NCI-H748 treated with DMSO at 0.1 percent for 48 hours (cell line): Measurements from ENCODE around the gene GALNT2.

Experiments used
- DNase-seq: peaks from one replicate; lab custom pipeline; 2025; lab: John Stamatoyannopoulos, UW

GALNT2 gene

DNA sequence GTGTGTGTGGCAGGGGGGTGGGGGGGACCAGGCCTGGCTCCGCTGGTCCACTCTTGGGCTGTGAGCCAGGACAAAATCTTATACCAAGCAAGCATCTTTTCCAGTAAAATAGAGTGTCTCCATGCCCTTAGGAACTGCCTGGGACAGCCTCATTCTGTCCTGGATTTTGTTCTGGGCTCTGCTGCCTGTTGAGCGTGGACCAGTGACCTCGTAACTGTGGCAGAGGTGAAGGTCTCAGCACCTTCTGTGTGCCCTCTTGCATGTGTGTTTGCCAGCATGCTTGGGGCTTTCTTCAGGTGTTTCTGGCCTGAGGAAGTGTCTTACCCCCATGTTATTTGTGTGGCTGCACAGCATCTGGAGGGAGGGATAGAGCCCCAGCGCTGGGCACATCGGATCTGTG, 45.7 kb downstream of the GALNT2 start:
- no peak for DNase-seq

DNA sequence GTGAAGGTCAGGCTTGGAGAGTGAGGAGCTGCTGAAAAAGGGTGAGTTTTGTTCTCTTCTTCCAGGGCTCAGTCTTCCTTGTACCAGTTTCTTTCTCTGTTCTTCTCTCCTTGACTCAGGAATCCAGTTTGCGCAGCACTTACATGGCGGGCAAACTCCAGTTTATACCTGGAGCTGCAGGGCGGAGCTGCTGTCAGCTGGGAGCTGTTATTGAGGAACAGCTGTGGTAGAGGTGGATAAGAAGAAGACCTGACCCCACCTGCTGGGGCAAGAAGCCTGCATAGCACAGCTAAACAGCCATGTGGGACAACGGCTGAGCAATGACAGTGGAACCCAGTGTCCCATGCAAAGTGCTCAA, 46.2 kb downstream of the GALNT2 start:
- DNase-seq: no peak

DNA sequence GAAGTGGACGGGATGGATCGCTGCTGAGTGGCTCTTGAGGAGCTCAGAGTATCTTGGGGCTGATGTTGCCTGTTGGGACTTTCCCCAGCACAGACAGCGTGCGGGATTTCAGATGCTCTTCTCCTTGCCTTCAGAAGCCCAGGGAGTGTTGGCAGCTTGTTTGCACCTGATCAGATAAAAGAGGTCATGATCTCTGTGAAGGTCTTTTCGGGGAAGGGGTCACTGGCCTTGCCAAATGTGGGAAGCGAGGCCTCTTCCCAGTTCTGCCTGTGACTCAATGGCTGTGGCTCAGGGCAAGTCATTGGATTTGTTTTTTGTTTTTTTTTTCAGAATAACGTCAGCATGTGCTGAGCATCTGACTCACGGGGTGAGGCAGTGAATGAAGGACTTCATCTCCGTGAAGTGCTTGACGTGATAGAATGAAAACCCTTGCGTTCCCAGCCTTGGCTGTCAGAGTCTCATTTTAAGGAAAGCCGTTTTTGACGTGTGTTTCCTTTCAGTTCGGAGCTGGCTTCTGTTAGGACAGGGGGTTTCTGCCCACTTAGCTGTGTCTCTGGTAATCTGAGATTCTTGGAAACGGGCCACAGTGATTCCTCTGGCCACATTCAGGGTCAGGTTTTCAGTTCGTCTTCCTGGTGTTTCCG, 46.7 kb downstream of the GALNT2 start:
- no peak for DNase-seq

DNA sequence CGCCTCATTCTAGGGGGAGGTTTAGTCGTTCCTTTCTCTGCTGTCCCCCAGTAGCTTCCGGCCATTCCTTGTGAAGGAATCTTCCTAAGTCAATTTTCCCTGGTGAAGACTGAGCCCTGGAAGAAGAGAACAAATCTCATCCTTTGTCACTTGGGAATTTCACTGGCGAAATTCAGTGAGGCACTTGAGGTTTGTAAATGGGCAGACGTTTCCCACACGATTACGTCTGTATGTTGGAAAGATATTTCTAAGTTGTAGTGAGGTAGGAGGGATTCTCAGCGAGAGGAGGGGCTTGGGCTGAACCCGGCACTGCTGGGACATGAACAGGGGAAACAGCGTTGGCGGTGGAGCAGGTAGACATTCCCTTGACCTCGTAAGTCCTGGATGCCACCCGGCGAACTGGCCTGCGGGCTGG, 47.2 kb downstream of the GALNT2 start:
- no peak for DNase-seq

DNA sequence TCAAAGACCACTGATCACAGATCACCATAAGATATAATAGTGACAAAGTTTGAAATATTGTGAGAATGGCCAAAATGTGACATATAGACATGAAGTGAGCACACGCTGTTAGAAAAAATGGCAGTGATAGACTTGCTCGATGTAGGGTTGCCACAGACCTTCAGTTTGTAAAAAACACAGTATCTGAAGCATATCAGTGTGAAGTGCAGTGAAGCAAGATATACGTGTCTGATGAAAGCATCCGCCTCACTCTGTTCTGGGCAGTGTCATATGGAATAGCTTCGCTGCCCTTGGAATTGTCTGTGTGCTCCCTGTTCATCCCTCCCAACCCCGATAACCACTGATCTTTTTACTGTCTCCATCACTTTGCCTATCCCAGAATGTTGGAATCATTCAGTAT, 50.7 kb downstream of the GALNT2 start:
- no peak for DNase-seq

DNA sequence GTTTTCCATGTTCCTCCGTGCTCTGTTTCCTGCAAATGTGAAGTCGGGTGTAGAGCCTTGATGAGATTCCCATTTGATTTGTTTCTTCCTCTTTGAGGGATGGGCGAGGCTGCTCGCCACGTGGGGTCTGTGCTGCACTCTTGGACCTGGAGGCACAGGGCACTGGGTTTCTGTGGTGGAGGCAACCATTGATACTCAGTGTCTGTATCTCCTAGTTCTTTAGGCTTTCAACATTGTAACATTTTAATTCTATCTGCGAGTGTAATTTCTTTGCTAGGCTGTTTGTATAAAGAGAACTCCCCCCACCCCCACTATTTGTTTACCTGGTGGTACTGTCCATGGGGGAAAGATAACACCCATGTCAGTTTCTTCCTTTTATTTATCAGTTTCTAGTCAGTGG, 52.3 kb downstream of the GALNT2 start:
- no peak for DNase-seq

DNA sequence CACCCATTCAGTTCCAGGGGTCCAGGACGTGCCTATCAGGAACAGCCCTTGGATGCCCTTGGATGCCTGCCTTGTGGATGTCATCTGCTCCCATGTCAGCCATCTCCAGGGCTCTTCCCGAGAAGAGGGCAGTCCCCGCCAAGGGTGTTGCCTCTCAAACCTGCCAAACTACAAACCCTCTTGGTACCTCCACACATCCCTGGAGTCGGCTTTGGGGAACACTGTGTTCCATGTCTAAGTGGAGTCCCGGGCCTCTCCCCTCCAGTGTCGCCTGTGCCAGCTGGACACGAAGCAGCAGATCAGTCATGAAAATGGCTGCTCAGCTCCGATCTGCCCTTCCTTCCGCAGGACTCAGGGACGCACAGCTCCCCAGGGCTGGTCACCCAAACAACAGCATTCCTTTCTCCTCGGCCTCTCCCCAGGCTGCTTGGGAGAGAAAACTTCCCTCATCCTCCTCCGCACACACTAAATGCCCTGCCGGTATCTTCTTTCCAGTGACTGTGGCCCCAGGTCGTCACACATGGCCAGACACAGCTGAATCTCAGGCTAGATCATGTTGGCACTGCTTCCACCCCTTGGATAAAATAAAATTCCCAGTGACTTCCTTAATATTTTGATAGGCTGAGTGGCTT, 53.4 kb downstream of the GALNT2 start:
- DNase-seq: no peak

DNA sequence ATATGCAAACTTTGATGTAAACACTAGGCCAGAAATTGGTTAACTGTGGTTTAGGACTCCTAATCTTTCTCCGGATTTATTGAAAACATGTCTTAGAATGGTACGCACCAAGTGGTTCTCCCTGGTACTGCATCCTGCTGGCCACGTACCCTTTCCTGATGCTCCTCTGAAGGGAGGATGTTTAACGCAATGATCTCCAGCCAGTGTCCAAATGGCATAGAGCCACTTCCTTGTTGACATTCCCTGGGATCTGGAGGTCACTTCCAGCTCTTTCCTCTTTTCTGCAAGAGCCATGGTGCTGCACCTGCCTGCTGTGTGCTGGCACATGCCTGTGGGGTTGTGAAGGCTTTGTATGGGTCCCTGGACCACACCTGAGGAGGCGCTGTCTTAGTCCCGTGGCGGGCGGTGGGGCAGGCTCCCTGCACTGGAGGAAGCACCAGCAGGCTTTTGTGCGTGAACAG, 53.9 kb downstream of the GALNT2 start:
- DNase-seq: peak; percentile 23

DNA sequence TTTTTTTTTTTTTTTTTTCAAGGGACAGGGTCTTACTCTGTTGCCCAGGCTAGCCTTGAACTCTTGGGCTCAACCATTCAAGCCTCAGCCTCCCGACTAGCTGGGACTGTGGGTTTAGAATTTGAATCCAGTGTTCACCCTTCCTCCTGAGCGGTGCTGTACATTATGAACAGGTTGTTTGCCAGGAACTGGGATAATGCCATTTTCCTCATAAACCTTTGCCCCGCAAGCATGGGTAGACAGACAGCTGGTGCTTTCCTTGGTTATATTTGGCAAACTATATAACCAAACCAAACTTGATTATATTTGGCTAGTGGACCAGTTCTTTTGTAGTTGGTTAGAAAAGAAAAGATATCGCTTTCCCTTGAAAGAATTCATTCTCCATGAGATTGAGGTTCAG, 54.9 kb downstream of the GALNT2 start:
- DNase-seq: no peak

DNA sequence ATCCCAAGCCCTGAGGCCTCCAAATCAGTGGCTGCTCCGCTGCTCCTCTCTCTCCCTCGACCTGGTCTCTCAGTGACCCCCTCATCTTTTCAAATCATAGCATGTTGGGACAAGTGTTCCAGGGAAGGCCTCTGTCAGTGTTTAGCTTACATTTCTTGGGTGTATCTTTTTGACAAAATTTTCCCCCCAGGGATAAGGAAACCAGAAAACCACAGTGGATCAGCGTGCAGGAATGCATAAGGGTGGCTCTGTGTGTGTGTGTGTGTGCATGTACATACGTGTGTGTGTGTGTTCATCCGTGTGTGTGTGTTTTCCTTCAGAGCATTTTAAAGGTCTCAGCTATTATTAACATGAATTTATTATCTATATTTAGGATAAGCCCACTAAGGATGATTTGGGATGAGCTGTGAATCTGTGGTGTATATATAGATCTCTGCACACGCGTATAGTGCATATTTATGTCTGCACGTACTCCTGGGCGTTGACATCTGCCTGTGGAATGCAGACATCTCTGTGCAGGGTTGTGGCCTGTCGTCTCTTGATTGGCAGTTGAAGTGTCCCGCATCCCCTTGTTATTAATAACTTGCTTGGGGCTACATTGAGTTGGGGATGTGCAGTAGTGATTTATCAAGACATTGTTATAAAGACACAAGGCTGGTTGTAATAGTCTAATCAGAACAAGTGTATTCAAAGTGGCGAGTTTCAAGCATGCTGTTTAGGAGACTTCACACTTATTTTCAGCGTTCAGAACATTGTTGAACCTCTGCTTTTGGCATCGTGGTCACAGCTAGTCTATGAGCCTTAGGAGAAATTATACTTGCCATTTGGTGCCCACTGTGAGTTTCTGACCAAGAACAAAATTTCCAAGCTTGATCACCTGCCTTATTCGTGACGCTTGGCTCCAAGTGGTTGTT, 55.6 kb downstream of the GALNT2 start:
- DNase-seq: no peak

DNA sequence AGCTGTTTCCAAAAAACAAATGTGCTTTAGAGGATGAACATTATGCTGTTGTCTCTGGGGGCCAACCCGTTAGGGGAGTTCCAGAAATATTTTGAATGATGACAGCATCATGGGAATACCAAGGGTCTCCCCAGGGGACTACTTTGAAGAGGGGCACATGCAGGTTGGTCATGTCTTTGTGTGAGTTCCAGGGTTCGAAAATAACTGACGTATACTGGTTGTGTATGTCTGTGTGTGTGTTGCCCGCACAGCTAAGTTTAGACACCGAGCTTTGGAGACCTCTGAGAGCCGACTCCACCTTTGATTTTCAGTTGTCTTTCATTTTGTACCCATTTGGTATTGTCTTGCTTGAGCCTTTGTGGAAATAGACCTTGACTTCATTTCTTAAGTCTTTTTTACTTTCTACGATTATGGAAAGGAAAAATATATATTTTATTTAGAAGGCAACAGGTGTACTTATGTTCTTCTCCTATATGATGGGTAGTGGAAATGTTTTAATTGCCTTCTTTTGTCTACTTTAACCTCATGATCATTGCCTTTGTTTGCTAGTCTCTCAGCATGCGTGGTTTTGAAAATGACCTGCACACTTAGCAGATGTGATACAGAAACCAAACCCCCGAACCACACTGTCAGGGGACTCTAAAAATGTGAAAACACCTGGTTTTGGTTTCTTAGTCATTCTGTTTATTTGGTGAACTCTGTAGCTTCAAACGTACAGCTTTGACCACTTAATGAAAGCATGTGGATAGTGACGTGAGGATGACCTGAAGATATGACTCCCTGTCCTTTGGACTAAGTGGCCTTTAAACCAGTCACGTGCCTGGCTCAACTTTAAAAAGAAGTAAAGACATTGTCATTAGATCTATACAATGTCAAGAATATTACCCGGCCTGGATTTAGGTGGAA, 56.5 kb downstream of the GALNT2 start:
- no peak for DNase-seq

DNA sequence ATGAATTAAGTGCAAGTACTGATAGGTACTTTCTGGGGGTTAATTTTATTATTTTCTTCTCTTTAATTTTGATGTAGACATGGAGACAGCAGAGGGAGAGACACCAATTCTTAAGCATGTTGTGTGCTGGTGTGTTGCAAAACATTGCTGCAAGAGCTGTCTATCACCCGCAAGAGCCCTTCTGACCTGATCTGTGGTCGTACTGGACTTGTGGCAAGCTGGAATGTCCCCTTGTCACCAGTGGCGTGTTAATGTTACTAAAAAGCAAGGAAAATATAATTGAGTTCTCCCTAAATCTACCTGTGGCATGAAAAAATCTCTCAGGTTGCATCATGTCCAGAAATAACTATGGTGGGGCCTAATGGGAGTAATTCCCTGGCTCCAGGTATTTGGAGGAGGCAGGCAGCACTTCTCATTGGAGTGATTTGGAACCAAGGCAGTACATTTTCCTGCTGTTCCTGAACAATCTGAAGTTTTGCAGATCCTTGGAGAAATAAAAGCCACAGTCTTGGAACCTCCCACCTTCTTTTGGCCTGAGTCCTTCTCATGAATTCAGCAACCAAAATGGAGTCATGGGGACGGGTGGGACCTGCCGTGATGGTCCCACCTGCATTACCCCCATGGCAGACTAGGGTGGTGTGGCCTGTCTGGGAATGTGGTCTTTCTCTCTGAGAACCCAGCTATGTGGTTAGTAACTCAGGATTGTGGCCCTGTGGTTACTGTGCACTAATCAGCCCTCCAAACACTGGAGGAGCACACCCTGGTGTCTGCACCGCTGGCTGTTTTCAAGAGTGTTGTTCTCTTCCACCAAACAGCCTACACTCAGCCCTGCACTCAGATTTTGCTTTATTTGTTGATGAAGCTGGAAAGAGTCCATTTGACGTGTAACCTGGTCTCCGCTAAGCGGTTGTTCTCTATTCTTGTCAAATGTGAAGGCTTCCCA, 57.4 kb downstream of the GALNT2 start:
- DNase-seq: no peak

DNA sequence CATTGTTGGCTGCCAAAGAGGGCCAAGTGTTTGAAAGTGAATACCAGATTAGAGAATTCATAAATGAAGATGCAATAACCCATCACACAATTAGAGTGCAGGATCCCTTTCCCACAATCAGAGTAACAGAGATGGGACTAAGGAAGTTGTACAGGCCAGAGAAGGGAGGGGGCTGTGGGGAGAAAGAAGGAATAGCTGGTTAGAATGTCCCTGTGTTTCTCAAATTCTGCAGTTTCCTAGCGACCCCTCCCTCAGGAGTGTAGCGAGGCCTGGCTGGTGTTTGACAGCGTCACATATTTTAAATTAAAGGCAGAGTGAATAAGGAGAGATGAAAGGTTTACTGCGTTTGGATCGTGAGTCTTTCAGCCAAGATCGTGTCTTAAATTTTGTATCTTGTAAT, 58.1 kb downstream of the GALNT2 start:
- DNase-seq: no peak

DNA sequence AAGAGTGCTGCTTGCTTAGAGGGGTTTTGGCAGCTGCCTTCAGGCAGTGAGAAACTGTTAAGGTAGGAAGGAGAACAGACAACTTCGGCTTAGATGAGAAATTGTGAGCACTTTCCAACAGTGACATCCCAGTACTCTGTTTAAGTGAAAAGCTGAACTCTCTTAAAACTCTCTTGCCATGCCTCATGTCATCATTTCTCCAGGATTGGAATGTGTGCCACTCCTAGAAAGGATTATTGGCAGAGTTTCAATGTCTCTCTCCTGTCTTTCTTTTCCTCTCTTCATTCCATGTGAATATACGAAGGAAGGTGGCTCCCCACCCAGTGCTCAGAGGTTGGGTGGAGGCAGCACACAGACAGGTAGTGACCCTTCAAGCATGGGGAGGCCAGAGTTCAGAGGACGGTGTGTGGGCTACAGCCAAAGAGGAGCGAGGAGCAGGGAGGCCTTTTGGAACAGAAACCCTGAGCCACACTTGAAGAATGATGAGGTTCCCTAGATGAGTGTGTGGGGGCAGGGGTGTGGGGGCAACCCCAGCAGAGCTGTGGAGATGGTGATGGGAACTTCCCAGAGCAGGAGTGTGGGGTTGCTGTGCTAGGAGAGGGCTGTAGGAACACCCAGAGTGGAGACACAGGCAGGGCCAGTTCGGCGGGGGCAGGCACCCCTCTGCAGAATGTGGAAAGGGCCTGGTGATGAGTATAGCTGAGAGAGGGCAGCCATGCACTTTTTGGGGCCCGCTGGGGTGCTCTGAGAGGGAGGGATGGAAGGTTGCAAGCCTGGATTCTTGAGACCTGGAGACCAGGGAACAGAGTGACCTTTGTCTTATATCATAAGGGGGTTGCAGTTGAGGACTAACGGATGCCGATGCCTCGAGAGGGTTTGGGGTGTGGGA, 58.8 kb downstream of the GALNT2 start:
- DNase-seq: no peak

DNA sequence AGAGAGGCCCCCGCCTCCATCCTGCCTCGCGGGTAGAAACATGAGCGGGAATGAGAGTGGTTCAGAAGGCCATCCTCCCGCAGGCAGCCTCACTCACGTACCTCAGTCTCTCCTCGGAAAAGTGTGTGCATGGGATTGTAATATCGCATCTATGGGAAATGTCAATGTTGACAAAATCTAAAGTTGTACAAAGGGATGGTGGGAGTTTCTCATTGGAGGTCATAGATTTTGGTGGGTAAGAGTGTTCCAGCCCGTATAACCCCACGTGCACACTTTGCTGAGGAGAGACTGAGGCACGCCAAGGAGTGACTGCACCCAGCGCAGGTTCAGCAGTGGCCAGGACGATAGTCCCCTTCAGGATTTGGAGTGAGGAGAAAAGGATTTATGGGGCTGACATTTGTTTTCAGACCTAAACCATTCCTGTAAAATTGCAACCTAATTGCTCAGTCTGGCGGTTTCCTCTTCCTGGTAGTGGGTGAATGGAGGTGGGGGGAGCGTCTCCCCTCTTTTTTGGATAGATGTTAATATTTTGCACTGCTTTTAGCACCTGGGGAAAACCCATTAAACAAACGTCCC, 59.6 kb downstream of the GALNT2 start:
- DNase-seq: no peak

DNA sequence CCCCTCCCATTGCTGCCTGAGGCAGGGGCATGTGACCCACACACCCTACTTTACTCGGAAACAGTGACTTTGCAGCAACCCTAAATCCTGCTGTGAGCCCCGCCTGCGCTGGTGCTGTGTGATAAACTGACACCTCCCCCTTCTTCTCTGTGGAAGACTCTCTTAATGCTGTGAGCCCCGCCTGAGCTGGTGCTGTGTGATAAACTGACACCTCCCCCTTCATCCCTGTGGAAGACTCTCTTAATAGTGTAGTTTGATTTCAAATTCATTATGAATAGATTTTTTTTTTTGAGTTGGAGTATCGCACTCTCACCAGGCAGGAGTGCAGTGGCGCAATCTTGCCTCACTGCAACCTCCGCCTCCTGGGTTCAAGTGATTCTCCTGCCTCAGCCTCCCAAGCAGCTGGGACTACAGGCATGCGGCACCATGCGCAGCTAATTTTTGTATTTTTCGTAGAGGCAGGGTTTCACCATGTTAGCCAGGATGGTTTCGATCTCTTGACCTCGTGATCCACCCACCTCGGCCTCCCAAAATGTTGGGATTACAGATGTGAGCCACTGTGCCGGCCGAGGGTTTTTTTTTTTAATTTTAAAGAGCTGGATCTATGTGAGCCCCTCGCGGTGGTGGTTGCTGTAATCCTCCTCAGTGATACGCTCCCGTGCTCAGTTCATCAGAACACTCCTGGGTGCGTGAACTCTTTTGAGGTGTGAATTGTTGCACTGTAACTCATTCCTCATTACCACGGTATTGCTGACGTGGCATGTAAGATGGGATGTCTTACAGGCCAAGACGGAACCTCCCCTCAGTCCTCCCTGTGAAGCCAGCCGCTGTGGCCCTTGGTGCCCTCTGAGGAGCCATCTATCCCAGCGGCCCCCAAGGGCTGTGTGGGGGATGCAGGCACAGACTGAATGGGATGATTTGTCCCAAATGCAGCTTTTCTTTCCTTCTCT, 60.3 kb downstream of the GALNT2 start:
- DNase-seq: peak; percentile 11

DNA sequence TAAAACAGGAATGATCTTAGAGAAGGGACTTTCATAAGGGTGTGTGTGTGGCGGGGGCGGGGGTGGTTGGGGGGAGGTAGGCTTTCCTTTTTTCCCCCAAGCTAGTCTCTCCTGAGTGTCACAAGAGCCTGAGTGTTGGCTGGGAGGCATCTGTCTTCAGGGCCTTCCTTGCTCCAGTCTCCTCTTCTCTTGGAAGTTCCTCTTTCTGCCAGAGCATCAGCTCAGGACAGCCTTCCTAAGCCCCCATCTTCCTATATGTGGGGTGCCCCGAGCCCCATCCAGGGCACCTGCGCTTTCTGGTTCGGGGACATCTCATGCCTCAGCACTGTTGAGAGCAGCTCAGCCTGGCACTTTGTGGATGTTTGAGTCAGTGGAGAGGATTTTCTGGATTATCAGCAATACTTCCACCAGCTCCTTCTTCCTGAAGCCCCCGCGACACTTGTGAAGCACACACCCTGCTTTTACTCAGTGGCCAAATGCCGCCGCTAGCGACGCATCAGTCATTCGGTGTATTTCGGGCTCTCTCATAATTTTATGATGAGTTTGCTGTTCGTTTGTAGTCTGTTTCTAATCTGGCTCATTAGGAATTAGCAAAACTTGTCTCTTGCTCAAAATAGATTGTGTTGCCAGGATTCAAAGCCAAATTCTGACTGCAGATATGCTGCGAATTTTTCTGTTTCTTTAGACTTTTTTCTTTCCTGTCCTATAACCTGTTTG, 61.7 kb downstream of the GALNT2 start:
- no peak for DNase-seq

DNA sequence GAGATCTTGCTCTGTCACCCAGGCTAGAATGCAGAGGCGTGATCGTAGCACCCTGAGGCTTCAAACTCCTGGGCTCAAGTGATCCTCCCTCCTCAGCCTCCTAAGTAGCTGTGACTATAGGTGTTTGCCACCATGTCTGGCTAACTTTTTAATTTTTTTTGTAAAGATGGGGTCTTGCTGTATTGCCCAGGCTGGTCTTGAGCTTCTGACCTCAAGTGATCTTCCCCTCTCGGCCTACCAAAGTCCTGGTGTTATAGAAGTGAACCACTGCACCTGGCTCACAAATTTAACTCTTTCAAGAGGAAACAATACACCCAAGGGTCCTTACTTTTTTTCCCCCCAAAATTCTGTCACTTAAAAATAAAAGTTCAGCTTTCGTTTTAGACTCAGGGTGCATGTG, 62.3 kb downstream of the GALNT2 start:
- DNase-seq: no peak
